ENCODE measurements around the gene IFNGR1.
A peak's percentile ranks its signal among the peaks of the same experiment; 100 is the strongest.
"Not testable (repeated sequence)": the region's sequence is repeated elsewhere in the genome, so short reads cannot be mapped to it uniquely, and the experiment has no call there.

The IFNGR1 gene

DNA sequence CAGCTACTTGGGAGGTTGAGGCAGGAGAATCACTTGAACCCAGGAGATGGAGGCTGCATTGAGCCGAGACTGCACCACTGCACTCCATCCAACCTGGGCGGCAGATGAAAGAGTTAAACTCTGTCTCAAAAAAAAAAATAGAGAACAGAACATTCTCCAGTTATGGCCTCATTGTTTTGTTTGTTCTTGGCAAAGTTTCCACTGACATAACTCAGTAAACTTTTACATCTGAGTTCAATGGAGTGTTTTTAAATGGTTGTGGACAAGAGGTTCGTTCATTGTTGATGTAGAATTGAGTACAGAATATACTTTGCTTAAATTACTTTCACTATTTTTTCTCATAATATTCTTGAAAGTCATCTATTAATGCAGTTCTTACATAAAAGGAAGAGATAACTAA lies 42.2 kb upstream of the IFNGR1 start:
- no peak for TF ChIP-seq CTCF (conservative IDR thresholded peaks at IDR 0.05; ENCODE audit: low read depth, low read length)

DNA sequence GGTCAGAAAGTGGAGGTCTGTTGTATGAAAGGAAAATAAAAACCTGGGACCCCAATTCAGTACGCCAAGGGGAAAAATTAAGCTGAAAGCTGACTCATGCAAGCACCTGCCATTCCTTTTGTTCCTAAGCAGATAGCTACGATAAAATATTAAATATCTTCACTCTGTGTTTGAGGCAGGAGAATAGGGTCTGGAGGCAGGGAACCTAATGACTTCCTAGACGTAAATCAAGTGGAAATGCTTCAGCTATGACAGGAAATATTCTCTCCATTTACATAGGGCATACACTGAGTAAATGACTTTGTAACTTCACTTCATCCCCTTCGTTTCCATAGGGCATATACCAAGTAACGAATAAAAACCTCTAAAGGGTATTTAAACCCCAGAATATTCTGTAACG lies 41.0 kb upstream of the IFNGR1 start:
- no peak for TF ChIP-seq CTCF (conservative IDR thresholded peaks at IDR 0.05; ENCODE audit: low read depth, low read length)
- DNase-seq (ENCODE audit: low read depth) = no peak
- H3K4me3 ChIP-seq (ENCODE audit: low read depth, low read length) = no peak overlapping the region

More for the DNA sequence above, 42.2 kb upstream of the IFNGR1 start:
- no peak overlapping the region for H3K4me3 ChIP-seq (ENCODE audit: low read depth, low read length)
- DNase-seq (ENCODE audit: low read depth) = peak; percentile 88

GRCh38 chr6:137259349-137259748 lies 40.2 kb upstream of the IFNGR1 start:
- DNase-seq (ENCODE audit: low read depth) = peak; percentile 41
- TF ChIP-seq CTCF (conservative IDR thresholded peaks at IDR 0.05; ENCODE audit: low read depth, low read length) = no peak
- no peak overlapping the region for H3K4me3 ChIP-seq (ENCODE audit: low read depth, low read length)

- DNase-seq (ENCODE audit: low read depth) = peak; percentile 61
These were observed 39.0 kb upstream of the IFNGR1 start for GRCh38 chr6:137258170-137258569.

GRCh38 chr6:137256350-137257103 lies 37.3 kb upstream of the IFNGR1 start:
- no peak for TF ChIP-seq CTCF (conservative IDR thresholded peaks at IDR 0.05; ENCODE audit: low read depth, low read length)
- no peak overlapping the region for H3K4me3 ChIP-seq (ENCODE audit: low read depth, low read length)
- no peak for DNase-seq (ENCODE audit: low read depth)

More at GRCh38 chr6:137258170-137258569, 39.0 kb upstream of the IFNGR1 start:
- no peak overlapping the region for H3K4me3 ChIP-seq (ENCODE audit: low read depth, low read length)
- TF ChIP-seq CTCF (conservative IDR thresholded peaks at IDR 0.05; ENCODE audit: low read depth, low read length) = no peak

GRCh38 chr6:137254966-137255365 lies 35.8 kb upstream of the IFNGR1 start:
- TF ChIP-seq CTCF (conservative IDR thresholded peaks at IDR 0.05; ENCODE audit: low read depth, low read length) = no peak
- H3K4me3 ChIP-seq (ENCODE audit: low read depth, low read length) = no peak overlapping the region
- no peak for DNase-seq (ENCODE audit: low read depth)

GRCh38 chr6:137254430-137254829 lies 35.2 kb upstream of the IFNGR1 start:
- DNase-seq (ENCODE audit: low read depth); H3K4me3 ChIP-seq (ENCODE audit: low read depth, low read length): not testable (repeated sequence)

Measured in choroid plexus epithelial cell (primary cell).